Activated T-helper 1 cell treated with anti-CD3 and anti-CD28 coated beads, Interleukin-12 subunit alpha, Interleukin-12 subunit beta, Interleukin-2, Interleukin-4 antibody, amounts not matched to agents 30 ng/mL and 10 ng/mL and 1 ng/mL, durations not matched to agents 14 hours and 24 hours and 36 hours (primary cell): ENCODE data around the gene MSLN. TPM values are rescaled to one million over a fixed set of nuclear protein-coding genes. Genes with fewer than 3 reads are reported as not detected.

Source experiments
- DNase-seq: peaks from one replicate; pipeline ENCODE4 v3.0.0; 2021; ENCODE audit warnings: low spot score
- H3K27ac Mint-ChIP-seq: one replicate; pipeline ENCODE4 v1.8.0; 2021; ENCODE audit warnings: mild to moderate bottlenecking, mixed read lengths
- H3K27me3 Mint-ChIP-seq: one replicate; pipeline ENCODE4 v1.8.0; 2022; ENCODE audit warnings: mild to moderate bottlenecking, moderate library complexity, mixed read lengths; ENCODE audit not compliant: insufficient read depth
- H3K36me3 Mint-ChIP-seq: one replicate; pipeline ENCODE4 v1.8.0; 2021; ENCODE audit warnings: low read depth, mixed read lengths
- H3K4me1 Mint-ChIP-seq: one replicate; pipeline ENCODE4 v1.8.0; 2021; ENCODE audit warnings: low read depth, mixed read lengths
- H3K4me3 Mint-ChIP-seq: one replicate; pipeline ENCODE4 v1.8.0; 2021; ENCODE audit warnings: mild to moderate bottlenecking, moderate library complexity, mixed read lengths
- H3K9me3 Mint-ChIP-seq: one replicate; pipeline ENCODE4 v1.8.0; 2021; ENCODE audit warnings: mixed read lengths
- intact Hi-C: fragments of 100-400 bp; cut with micrococcal nuclease; formaldehyde crosslinking; loops from one replicate; pipeline ENCODE4 v1.15.1; 2024
- total RNA-seq: library from RNA; stranded (reverse); gene quantifications from 2 replicates; pipeline ENCODE4 v1.2.3, GENCODE V29; 2022

Gene MSLN
- total RNA-seq, 1 donor from 2014 or later, result not detected

DNA sequence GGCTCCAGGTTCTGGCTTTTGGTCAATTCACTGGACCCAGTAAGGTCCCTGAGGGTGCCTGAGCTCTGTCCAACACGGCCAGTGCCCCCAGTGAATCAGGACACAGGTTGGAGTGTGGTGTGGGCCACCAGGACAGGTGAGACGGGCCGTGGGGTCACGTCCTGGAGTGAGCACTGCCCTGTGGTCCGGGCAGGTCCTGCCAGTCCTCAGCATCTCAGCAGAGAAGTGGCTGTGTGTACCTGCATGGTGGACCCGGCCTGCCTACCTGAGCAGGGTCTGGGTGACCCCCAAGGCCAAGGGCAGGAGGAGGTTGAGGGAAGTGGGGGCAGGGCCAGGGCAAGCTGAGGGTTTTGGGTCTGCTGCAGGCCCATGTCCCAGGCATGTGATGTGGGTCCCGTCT, 41.9 kb downstream of the MSLN start:
- Mint-ChIP-seq H3K36me3 (peaks cover under 1% of the 10 kb centered on the region), H3K4me1 (no peaks in the 10 kb centered on the region), H3K9me3 (no peaks in the 10 kb centered on the region), H3K27ac (no peak overlapping the region), H3K27me3 (peaks cover 2% of the 10 kb centered on the region), H3K4me3 (no peak overlapping the region)
- DNase-seq, result no peak
- intact Hi-C loops, result no loop called here

DNA sequence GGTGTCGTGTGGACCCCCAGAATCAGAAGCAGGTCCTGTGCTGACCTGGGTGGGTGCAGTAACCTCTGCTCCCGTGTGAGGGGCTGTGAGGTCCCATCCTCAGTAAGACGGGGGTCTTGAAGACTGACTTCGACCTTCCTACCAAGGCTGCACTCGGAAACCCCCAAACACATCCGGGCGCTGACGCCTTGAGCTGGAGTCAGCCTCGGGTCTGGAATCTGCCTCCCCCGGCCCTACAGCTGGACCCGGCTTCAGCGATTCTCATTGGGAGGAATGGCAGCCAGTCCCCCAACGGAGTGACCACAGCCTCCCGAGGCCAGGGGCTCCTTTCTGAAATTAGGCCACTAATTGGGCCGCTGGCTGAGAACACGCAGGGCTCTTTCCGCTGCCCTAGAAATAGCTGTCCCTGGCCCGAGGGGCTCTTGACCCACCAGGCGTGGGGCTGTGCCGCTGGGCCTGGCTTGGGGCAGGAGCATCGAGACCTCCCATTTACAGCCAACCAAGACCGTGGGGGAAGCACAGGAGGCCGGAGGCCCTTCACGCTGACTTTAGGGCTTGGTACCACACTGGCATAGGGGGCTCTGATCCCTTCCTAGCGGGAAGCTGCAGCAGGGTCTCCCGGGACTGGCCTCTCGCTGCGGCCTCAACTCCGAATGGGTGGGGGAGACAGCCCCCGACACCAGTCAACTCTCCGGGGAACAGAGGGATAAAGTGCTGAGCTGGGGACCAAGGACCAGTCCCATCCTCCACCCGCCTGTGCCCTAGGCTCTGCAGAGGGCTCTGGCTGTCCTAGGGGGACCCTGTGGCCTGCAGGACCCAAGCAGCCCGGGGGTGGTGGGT, 42.6 kb downstream of the MSLN start:
- no peaks in the 10 kb centered on the region for H3K9me3 Mint-ChIP-seq

DNA sequence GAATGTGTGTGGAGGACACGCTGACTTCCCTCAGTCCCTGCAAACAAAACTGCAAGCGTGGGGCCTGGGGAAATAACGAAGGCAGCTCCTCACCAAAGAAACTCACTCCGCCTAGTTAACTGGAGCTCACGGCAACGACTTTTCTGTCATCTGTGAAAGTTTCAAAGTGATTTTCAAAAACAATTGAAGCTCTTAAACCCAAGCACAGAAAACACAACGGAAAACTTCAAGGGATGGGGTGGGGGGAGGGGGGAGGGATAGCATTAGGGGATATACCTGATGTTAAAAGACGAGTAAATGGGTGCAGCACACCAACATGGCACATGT, 43.2 kb downstream of the MSLN start:
- Mint-ChIP-seq H3K36me3 (peaks cover 3% of the 10 kb centered on the region), H3K4me1 (peaks cover 11% of the 10 kb centered on the region), H3K4me3 (no peak overlapping the region), H3K27ac (no peak overlapping the region), H3K9me3 (no peaks in the 10 kb centered on the region), H3K27me3 (no peaks in the 10 kb centered on the region)
- intact Hi-C loops, result no loop called here
- no peak for DNase-seq

More for the DNA sequence above, 42.6 kb downstream of the MSLN start:
- intact Hi-C loops, result no loop called here
- no peak overlapping the region for H3K27ac Mint-ChIP-seq
- H3K27me3 Mint-ChIP-seq, result no peaks in the 10 kb centered on the region
- H3K36me3 Mint-ChIP-seq, result peaks cover 3% of the 10 kb centered on the region
- no peak overlapping the region for H3K4me3 Mint-ChIP-seq
- DNase-seq, result no peak
- H3K4me1 Mint-ChIP-seq, result peaks cover 6% of the 10 kb centered on the region

DNA sequence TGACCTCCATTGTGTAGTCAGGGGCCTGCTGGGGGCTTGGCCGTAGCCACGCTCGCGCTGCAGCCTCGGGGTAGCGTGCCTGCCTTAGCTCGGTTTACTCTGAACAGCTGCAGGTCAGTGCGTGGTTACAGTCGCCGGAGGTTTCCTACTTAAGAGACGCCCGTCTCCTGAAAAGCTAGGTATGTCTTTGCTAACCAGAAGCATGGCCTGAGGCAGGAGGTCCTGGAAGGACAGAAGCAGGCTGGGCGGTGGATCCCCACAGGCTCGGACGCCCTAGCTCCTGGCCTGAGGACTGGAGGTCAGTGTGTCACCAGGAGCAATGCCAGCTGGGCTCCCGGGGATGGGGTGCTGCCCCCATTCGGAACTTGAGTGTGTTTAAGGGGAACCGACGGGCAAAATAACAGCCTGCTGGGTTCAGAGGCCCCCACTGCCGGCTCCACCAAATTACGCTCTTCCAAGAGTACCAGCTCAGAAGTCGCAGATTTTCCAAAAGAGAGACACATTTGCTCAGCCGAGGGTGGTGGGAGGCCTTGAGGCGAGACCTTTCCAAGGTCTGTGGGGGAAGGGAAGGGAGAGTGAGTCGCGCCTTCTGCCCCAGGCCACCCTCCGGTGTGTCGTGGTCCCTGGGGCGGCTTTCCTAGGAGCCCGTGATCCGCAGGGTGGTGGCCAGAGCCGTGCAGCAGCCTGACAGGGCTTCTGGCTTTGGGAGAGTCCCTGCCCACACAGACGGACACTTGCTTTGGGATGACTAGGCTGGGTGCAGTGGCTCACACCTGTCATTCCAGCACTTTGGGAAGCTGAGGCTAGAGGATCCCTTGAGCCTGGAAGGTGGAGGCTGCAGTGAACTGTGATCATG, 43.9 kb downstream of the MSLN start:
- H3K9me3 Mint-ChIP-seq, result no peaks in the 10 kb centered on the region
- H3K27ac Mint-ChIP-seq, result no peak overlapping the region
- DNase-seq, result no peak
- peaks cover 3% of the 10 kb centered on the region for H3K36me3 Mint-ChIP-seq
- H3K4me1 Mint-ChIP-seq, result peaks cover 12% of the 10 kb centered on the region
- H3K4me3 Mint-ChIP-seq, result peak overlapping the region; percentile 55
- H3K27me3 Mint-ChIP-seq, result no peaks in the 10 kb centered on the region
- intact Hi-C loops, result loop anchor here (5.0 kb wide), 2 partner anchors 92 to 277 kb away; partner anchors contain the start of gene CAPN15

DNA sequence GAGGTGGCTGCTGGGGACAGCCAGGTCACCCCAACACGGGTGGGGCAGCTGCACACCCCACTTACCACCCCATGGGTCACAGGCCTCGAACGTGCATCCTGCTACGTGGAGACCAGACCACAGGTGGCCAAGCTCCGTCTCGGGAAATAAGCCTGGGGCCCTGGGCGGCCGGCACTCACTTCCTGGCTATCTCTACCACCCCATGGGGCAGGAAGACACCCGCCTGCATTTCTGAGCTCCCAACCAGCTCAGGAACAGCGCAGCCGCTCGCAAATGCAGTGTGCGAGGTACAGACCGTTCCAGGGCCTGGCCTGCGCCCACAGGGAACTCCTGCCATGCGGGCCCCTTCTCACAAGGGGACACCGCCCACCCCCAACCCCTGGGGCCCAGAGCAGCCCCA, 44.9 kb downstream of the MSLN start:
- intact Hi-C loops, result loop anchor here (5.0 kb wide), 2 partner anchors 93 to 278 kb away; partner anchors contain the start of gene CAPN15
- Mint-ChIP-seq H3K4me3 (peak overlapping the region; percentile 100), H3K27ac (no peak overlapping the region), H3K9me3 (no peaks in the 10 kb centered on the region), H3K27me3 (no peaks in the 10 kb centered on the region), H3K36me3 (peaks cover 3% of the 10 kb centered on the region), H3K4me1 (peaks cover 12% of the 10 kb centered on the region)
- no peak for DNase-seq

DNA sequence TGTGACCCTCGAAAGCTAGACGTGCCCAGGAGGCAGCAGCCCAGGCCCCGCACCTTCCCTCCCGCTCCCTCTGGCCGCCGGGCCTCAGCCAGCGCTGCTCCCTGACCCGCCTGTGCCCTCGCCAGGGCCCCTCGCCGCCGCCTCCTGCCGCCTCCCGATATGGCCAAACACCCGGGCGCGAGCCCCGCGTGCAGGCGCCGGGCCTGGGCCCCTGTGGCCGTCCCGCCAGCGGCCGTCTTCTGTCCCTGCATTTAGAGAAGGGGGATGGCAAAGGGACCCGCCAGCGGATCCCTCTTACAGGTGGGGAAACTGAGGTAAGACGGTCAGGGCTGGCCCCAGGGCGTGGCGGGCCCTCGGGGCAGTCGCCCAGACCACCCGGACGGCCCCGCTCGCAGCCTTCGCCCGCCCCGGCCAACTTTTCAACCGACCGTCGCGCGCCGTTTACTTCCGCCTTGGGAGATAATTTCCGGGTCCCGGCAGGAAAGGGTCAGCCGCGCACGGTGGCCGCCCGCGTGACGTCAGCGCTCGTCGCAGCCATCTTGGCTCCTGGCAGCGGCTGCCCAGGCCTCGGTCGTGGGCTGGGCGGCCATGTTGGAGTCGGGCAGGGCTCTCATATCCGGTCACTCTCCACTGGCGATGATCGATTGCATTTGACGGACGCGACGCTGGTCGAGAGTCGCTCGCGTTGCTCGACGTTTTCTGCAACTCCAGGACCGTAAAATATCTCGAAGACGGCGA, 47.0 kb downstream of the MSLN start:
- H3K9me3 Mint-ChIP-seq, result no peaks in the 10 kb centered on the region
- intact Hi-C loops, result loop anchor here (1.0 to 5.0 kb wide), 6 partner anchors 19 to 280 kb away; partner anchors contain the start of genes CAPN15, CHTF18, CIAO3 and JMJD8
- peak; percentile 88 for DNase-seq

DNA sequence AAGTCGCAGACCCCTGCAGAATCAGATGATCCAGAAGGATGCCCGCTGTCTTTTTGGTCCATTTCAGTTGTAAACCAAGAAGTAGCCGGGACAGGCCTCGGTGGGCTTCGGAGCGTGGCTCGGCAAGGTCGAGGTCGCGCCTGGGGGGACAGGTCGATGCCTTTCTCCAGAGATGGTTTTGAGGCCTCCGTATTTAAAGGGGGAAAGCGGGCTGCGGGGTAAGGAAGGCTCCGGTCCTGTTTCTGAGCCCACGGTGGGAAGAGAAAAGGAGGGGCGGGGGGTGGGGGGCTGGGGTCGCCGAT, 47.5 kb downstream of the MSLN start:
- H3K36me3 Mint-ChIP-seq, result peaks cover 3% of the 10 kb centered on the region

More for the DNA sequence above, 47.0 kb downstream of the MSLN start:
- peaks cover 3% of the 10 kb centered on the region for H3K36me3 Mint-ChIP-seq
- H3K27me3 Mint-ChIP-seq, result peaks cover 7% of the 10 kb centered on the region
- peak overlapping the region; percentile 100 for H3K4me3 Mint-ChIP-seq
- H3K27ac Mint-ChIP-seq, result peak overlapping the region; percentile 97
- H3K4me1 Mint-ChIP-seq, result peaks cover 12% of the 10 kb centered on the region

DNA sequence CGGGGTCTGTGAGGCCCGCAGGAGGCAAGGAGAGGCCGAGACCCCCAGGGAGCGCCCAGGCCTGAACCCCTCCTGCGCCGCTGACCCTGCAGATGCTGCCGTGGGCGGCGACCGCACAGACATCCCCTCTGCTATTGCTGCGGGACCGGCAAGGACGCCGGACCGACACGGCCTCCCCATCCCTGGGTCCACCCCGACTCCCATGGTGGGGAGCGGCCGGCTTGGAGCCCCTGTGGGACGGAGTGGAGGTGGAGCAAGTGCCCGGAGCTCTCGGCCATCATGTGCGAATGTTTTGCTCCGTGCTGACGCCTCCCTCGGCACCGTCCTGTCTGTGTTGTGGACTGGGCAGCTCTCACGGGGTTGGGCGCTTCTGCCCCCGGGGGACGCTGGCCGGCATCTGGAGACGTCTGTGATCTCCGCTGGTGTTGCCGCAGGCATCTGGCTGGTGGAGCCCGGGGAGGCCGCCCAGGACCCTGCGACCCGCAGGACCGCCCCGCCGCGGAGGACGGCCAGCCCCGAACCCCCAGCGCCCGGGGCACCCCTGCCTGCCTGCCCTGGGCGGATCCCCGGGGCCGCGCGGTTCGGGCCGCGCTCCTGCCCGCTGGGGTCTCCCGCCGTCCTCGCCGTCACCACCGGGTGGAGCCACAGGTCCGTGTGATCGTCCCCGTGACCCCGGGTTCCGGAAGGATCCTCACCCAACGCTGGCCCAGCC, 52.8 kb downstream of the MSLN start:
- H3K4me1 Mint-ChIP-seq, result peaks cover 4% of the 10 kb centered on the region
- no peaks in the 10 kb centered on the region for H3K9me3 Mint-ChIP-seq
- H3K27ac Mint-ChIP-seq, result no peak overlapping the region
- peaks cover 16% of the 10 kb centered on the region for H3K27me3 Mint-ChIP-seq
- peak; percentile 21 for DNase-seq
- intact Hi-C loops, result loop anchor here (5.0 kb wide), 1 partner anchor 244 kb away; no protein-coding TSS in a partner anchor
- H3K36me3 Mint-ChIP-seq, result no peaks in the 10 kb centered on the region
- no peak overlapping the region for H3K4me3 Mint-ChIP-seq

More for the DNA sequence above, 47.5 kb downstream of the MSLN start:
- peaks cover 12% of the 10 kb centered on the region for H3K4me1 Mint-ChIP-seq
- intact Hi-C loops, result loop anchor here (5.0 kb wide), 2 partner anchors 96 to 281 kb away; partner anchors contain the start of gene CAPN15
- H3K27me3 Mint-ChIP-seq, result peaks cover 11% of the 10 kb centered on the region
- H3K27ac Mint-ChIP-seq, result peak overlapping the region; percentile 97
- H3K4me3 Mint-ChIP-seq, result peak overlapping the region; percentile 100
- H3K9me3 Mint-ChIP-seq, result no peaks in the 10 kb centered on the region
- no peak for DNase-seq

DNA sequence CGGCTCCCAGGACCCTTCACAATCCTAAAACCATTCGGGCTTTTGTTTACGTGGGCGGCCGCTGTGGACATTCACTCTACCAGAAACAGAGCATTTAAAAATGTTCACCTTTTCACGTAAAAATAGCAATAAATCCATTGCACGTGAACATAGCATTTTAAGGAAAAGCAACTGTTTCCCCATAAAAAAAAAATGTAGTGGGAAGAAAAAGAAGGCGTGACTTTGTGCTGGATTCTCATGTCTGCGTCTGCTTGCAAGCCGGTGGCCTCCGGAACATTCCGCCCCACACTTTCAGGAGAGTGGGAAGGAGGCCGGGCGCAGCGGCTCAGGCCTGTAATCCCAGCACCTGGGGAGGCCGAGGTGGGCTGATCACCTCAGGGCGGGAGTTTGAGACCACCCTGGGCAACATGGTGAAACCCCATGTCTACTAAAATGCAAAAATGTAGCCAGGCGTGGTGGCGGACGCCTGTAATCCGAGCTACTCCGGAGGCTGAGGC, 53.4 kb downstream of the MSLN start:
- intact Hi-C loops, result loop anchor here (5.0 kb wide), 1 partner anchor 243 kb away; no protein-coding TSS in a partner anchor
- Mint-ChIP-seq H3K9me3 (no peaks in the 10 kb centered on the region), H3K27me3 (peaks cover 16% of the 10 kb centered on the region), H3K4me1 (no peaks in the 10 kb centered on the region), H3K36me3 (no peaks in the 10 kb centered on the region), H3K4me3 (no peak overlapping the region), H3K27ac (no peak overlapping the region)
- DNase-seq, result no peak

DNA sequence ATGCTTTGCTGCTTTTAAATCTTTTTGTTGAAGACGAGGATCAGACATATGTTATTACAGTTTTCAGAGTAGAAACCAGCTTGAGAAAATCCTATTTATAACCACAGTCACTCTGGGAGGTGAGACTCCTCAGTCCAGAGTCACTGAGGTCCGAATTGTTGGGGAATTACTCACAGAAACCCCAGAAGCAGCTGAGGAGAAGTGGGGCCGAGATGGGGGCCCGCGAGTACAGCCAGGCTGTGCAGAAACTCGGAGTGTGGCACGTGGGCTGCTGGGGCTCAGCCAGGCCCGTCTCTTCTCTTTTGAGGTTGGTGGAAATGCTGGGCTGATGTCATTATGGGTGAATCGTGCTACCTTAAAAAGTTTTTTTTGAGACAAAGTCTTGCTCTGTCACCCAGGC, 54.4 kb downstream of the MSLN start:
- no peaks in the 10 kb centered on the region for H3K36me3 Mint-ChIP-seq
- no peaks in the 10 kb centered on the region for H3K9me3 Mint-ChIP-seq
- intact Hi-C loops, result loop anchor here (5.0 kb wide), 1 partner anchor 242 kb away; no protein-coding TSS in a partner anchor
- no peak overlapping the region for H3K27ac Mint-ChIP-seq
- DNase-seq, result no peak
- no peak overlapping the region for H3K4me3 Mint-ChIP-seq
- H3K27me3 Mint-ChIP-seq, result peaks cover 20% of the 10 kb centered on the region
- no peaks in the 10 kb centered on the region for H3K4me1 Mint-ChIP-seq

DNA sequence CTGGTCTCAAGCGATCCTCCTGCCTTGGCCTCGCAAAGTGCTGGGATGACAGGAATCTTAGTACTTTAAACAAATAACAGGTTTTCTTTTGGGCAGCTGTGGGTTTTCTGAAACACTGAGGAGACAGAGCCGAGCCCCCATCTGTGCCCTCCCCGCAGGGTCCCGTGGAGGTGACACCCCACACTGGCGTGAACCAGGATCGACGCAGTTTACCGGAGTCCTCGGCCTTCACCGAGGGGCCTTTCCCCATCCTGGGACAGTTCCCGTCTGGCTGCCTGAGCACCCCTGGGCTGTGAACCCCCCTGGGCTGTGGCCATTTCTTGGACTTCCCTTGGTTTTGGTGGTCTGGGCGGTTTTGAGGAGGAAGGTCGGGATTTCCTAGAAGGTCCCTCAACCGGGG, 55.3 kb downstream of the MSLN start:
- Mint-ChIP-seq H3K9me3 (no peaks in the 10 kb centered on the region), H3K36me3 (no peaks in the 10 kb centered on the region), H3K27ac (no peak overlapping the region), H3K4me1 (no peaks in the 10 kb centered on the region), H3K27me3 (peaks cover 20% of the 10 kb centered on the region), H3K4me3 (no peak overlapping the region)
- intact Hi-C loops, result no loop called here
- no peak for DNase-seq
